Measurements from ENCODE around the gene DNMT3A. TPM values are rescaled to one million over a fixed set of nuclear protein-coding genes. Genes with fewer than 3 reads are reported as not detected.

Gene DNMT3A
- total and polyA plus RNA-seq, 2 of the 8 experiments (the other 6 are each of a cell fraction or from before 2014, with no cell fraction given): 33.6 to 178 TPM

GRCh38 chr2:25365241-25365640, 23.5 kb upstream of the DNMT3A start:
- Histone ChIP-seq H2BK12ac (ENCODE audit: low read depth, low read length) (no peak overlapping the region), H3K9ac (replicated peaks in 1 of 4; ENCODE audit: extremely low read depth in 1 of 4, low read depth in 3 of 4, low read length in 3 of 4) (no peak overlapping the region), H3K4me2 (ENCODE audit: insufficient read depth in 1 of 2, low read depth in 2 of 2, low read length in 2 of 2) (no peak overlapping the region), H3K27me3 (replicated peaks in 1 of 4; ENCODE audit: control insufficient read depth in 3 of 4, extremely low read depth in 1 of 4, insufficient read depth in 3 of 4, low read length in 3 of 4) (peaks cover 0 to 36% (median 23%) of the 10 kb centered on the region in 4 experiments; a peak in 6 of 7 replicates), H3K14ac (ENCODE audit: insufficient read length) (no peak overlapping the region), H2AFZ (ENCODE audit: low read length) (no peak overlapping the region), H3K79me2 (ENCODE audit: control insufficient read depth in 1 of 2, insufficient read depth in 2 of 2, low read length in 2 of 2) (no peaks in the 10 kb centered on the region), H2BK120ac (replicated peaks; ENCODE audit: low read depth, low read length) (no peak overlapping the region), H4K20me1 (replicated peaks in 1 of 2; ENCODE audit: control insufficient read depth in 1 of 2, insufficient read depth in 2 of 2, low read length in 2 of 2) (no peaks in the 10 kb centered on the region), H3K4me1 (replicated peaks in 1 of 4; ENCODE audit: control insufficient read depth in 3 of 4, insufficient read depth in 4 of 4, low read length in 3 of 4) (peaks cover 0 to 2% (median 0%) of the 10 kb centered on the region in 4 experiments; a peak in 2 of 7 replicates), H2AK5ac (ENCODE audit: low read depth, low read length) (no peak overlapping the region), H2BK15ac (ENCODE audit: low read length) (0 out of 2 replicates have a peak overlapping the region, but pooled peaks have one; percentile 25), H3K23me2 (ENCODE audit: low read depth, low read length) (no peaks in the 10 kb centered on the region), H3K4me3 (ENCODE audit: extremely low read depth in 1 of 4, insufficient read depth in 2 of 4, low read depth in 3 of 4, low read length in 4 of 4) (no peak overlapping the region), H2BK5ac (ENCODE audit: low read depth, low read length) (no peak overlapping the region), H3K27ac (ENCODE audit: low read depth, low read length) (no peak overlapping the region), H3K9me3 (ENCODE audit: insufficient read depth in 2 of 2, low read depth in 1 of 2, low read length in 1 of 2) (no peaks in the 10 kb centered on the region), H4K91ac (replicated peaks; ENCODE audit: insufficient read length, low read length) (peak overlapping the region; percentile 38), H3K4ac (replicated peaks; ENCODE audit: insufficient read length, low read depth, low read length) (no peak overlapping the region), H4K8ac (ENCODE audit: extremely low read depth, insufficient read depth, low read length) (no peak overlapping the region), H3K23ac (ENCODE audit: insufficient read length) (no peak overlapping the region), H4K5ac (ENCODE audit: insufficient read length, low read depth, low read length) (no peak overlapping the region), H3K18ac (ENCODE audit: extremely low read depth, low read length) (no peak overlapping the region), H2BK20ac (ENCODE audit: low read length) (no peak overlapping the region), H3K79me1 (ENCODE audit: low read depth, low read length) (no peaks in the 10 kb centered on the region), H3K36me3 (ENCODE audit: control insufficient read depth in 2 of 4, insufficient read depth in 4 of 4, low read length in 3 of 4) (no peaks in the 10 kb centered on the region), H3K56ac (replicated peaks; ENCODE audit: insufficient read length, low read depth, low read length) (no peak overlapping the region)
- POLR2A ChIA-PET (ENCODE audit: partially characterized antibody): interaction anchor here (1.0 to 1.5 kb wide), 3 partner anchors 8 to 51 kb away, joined by 3 to 10 read pairs (median 4); no protein-coding TSS in a partner anchor
- TF ChIP-seq BRCA1 (IDR thresholded peaks at IDR 0.05; ENCODE audit: low read depth, low read length): no peak
- TF ChIP-seq TAF1 (IDR thresholded peaks at IDR 0.05; ENCODE audit: low read depth, low read length): no peak
- no peak for TF ChIP-seq EGR1 (IDR thresholded peaks at IDR 0.05; ENCODE audit: borderline replicate concordance, low read depth, low read length)
- TF ChIP-seq E2F6 (IDR thresholded peaks at IDR 0.05): no peak
- TF ChIP-seq HDAC2 (IDR thresholded peaks at IDR 0.05; ENCODE audit: borderline replicate concordance in 1 of 2, low read depth in 2 of 2, low read length in 2 of 2): no peak
- no peak for TF ChIP-seq RFX5 (IDR thresholded peaks at IDR 0.05; ENCODE audit: borderline replicate concordance, low read depth, low read length)
- TF ChIP-seq KDM1A (IDR thresholded peaks at IDR 0.05; ENCODE audit: borderline replicate concordance, low read length): no peak
- TF ChIP-seq RAD21 (IDR thresholded peaks at IDR 0.05 in 1 of 2, conservative IDR thresholded peaks at IDR 0.05 in 1 of 2; ENCODE audit: low read depth in 2 of 2, low read length in 2 of 2): no peak
- no peak for TF ChIP-seq TAF7 (optimal IDR thresholded peaks at IDR 0.05; ENCODE audit: borderline replicate concordance, low read depth, low read length)
- TF ChIP-seq GTF2F1 (IDR thresholded peaks at IDR 0.05; ENCODE audit: borderline replicate concordance, low read depth, low read length): no peak
- no peak for TF ChIP-seq NANOG (IDR thresholded peaks at IDR 0.05; ENCODE audit: insufficient read depth, low read depth, low read length, poor library complexity, severe bottlenecking)
- TF ChIP-seq SUZ12 (IDR thresholded peaks at IDR 0.05; ENCODE audit: low read length): no peak
- FAIRE-seq: no peak
- 69% methylated on average over 5 of the region's 5 CpGs; no CpG with 5 or more reads in 1 of the 2 experiments for WGBS, 2 experiments (ENCODE audit: extremely low coverage in 1 of 2, insufficient coverage in 1 of 2, insufficient read length in 1 of 2, insufficient replicate concordance in 2 of 2, low coverage in 1 of 2, low lambda C conversion rate in 2 of 2, missing lambda C conversion rate in 1 of 2)
- CTCF ChIA-PET (ENCODE audit: partially characterized antibody): interaction anchor here (0.6 to 8.1 kb wide), 17 partner anchors 9 to 299 kb away, joined by 3 to 108 read pairs (median 3); no protein-coding TSS in a partner anchor
- DNase-seq (ENCODE audit: low read depth in 1 of 2, low spot score in 2 of 2): no peak
